Left hindlimb (tissue), 1 donor: Measurements from ENCODE around the gene NMD3.

Experiments used
- DNase-seq: peaks from one replicate; pipeline ENCODE4 v3.0.0-alpha.2; 2018

Gene NMD3

GRCh38 chr3:161289174-161289573 lies 68.1 kb downstream of the NMD3 start:
- DNase-seq, result no peak

- DNase-seq, result no peak
These were observed 70.2 kb downstream of the NMD3 start for GRCh38 chr3:161291191-161291901.

DNA sequence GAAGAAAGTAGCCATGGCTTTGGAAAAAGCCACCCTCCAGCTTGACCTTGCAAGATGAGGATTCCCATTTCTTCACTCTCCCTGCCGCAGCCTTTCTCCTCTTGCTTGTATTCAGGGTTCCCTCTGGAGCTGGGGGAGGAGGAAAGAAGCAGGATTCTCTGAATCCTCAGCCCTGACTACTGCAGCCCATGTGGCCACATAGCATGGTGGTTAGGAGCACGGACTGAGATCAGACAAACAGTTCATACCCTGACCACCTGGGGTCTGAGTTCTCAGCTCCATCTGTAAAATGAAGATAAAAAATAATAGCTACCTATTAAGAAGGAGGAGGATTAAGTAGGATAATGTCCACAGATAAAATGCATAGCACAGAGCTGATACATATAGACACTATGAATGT lies 72.3 kb downstream of the NMD3 start:
- DNase-seq, result no peak

DNA sequence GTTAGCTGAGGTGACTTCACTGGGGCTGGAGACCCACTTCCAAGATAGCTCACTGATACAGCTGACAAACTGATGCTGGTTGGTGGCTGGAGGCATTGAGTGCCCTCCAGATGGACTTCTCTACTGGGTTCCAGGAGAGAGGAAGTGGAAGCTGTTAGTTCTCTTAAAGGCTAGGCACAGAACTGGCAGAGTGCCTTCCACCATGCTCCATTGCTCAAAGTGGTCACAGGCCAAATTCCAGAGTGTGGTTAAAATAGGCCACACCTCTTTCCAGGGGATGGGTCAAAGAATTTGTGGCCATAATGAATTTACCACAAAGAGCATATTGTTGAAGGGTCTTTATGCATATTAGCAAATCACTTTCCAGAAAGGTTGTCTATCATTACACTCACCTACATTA lies 74.2 kb downstream of the NMD3 start:
- DNase-seq, result no peak

DNA sequence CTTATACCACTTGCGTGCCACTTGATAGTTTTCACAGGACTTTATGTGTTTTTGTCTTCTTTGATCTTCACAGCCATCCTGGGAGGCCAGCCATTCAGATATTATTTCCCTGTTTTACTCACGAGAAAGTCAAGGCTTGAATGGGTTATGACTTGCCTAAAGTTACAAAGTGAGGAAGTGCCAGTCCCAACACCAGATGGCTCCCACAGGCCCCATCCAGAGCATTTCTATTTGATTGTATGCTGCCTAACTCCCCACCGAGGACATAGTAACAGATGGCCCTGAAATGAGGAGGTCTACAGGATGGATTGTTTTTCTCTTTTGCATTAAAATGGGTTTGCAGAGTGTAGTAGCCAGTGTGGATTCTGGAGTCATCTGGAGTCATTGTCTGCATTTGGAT lies 75.7 kb downstream of the NMD3 start:
- DNase-seq, result no peak
